Measurements from ENCODE around the gene TMEM45A. TPM values are rescaled to one million over a fixed set of nuclear protein-coding genes. Genes with fewer than 3 reads are reported as not detected.

Gene TMEM45A
- total and polyA plus RNA-seq, 2 donors (not counting 3 experiments of a cell fraction or from before 2014, with no cell fraction given), result 5.6 to 8.6 TPM

DNA sequence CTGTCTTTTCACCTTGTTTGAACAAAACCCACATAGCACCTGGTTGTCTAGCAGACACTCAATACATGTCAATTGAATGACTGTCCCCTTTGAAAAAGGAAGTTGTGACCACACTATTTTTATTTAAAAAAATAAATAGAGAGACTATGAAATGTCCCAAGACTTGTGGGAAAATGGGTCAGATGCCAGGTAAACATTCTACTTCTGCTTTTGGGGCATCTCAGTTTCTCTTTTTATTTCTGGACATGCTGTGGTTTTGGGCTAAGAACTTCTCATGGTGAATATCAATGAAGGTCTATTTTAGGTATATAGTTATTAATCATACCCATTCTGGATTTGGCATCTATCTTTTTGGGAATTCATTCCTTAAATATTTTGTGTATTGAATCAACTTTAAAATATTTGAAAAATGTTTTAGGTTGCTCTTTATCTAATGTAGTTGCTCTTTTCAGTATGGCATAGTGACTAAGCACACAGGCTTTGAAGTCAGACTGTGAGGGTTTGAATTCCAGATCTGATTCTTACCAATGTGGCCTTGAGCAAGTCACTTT, 4.4 kb downstream of the TMEM45A start:
- no peak overlapping the region for H3K27ac ChIP-seq (ENCODE audit: insufficient read depth, low read depth, low read length)

More for the DNA sequence above, 4.4 kb downstream of the TMEM45A start:
- TF ChIP-seq POLR2A (IDR thresholded peaks at IDR 0.05; ENCODE audit: low read depth, low read length) (no peak), GATA2 (IDR thresholded peaks at IDR 0.05; ENCODE audit: insufficient read depth, insufficient read length, low read depth, low read length) (no peak), MYC (IDR thresholded peaks at IDR 0.05; ENCODE audit: low read depth, low read length) (no peak), FOS (IDR thresholded peaks at IDR 0.05; ENCODE audit: borderline replicate concordance, insufficient read depth, low read length) (no peak), JUN (IDR thresholded peaks at IDR 0.05; ENCODE audit: borderline replicate concordance, insufficient read depth, insufficient read length, low read depth) (no peak), CTCF (IDR thresholded peaks at IDR 0.05; ENCODE audit: extremely low read depth in 1 of 2, insufficient read depth in 1 of 2, low read depth in 1 of 2, low read length in 2 of 2) (no peak), POLR2AphosphoS5 (IDR thresholded peaks at IDR 0.05; ENCODE audit: insufficient read depth, low read depth, low read length) (no peak), EZH2 (IDR thresholded peaks at IDR 0.05; ENCODE audit: borderline replicate concordance, low read depth, low read length, severe bottlenecking) (no peak)
- TF ChIP-seq, protein P1, sequence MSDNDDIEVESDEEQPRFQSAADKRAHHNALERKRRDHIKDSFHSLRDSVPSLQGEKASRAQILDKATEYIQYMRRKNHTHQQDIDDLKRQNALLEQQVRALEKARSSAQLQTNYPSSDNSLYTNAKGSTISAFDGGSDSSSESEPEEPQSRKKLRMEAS (IDR thresholded peaks at IDR 0.05; ENCODE audit: insufficient read depth, insufficient read length), result no peak
- DNase-seq (ENCODE audit: low read depth, low spot score) (no peak), FAIRE-seq (no peak)
- intact Hi-C loops (cut with micrococcal nuclease), result loop anchor here (10.0 kb wide), 1 partner anchor 208 kb away; the partner anchor contains the start of gene TFG
- no peak overlapping the region for H3K9ac ChIP-seq (replicated peaks; ENCODE audit: extremely low read depth, insufficient read depth, low read length)
- peaks cover 7% of the 10 kb centered on the region for H3K4me1 ChIP-seq (ENCODE audit: control insufficient read depth, extremely low read depth, insufficient read depth, low read length)
- no peaks in the 10 kb centered on the region for H3K36me3 ChIP-seq (ENCODE audit: control insufficient read depth in 2 of 2, extremely low read depth in 1 of 2, insufficient read depth in 2 of 2, low read length in 2 of 2)
- no peak overlapping the region for H2AFZ ChIP-seq (ENCODE audit: low read depth, low read length)
- no peaks in the 10 kb centered on the region for H3K79me2 ChIP-seq (ENCODE audit: control insufficient read depth, insufficient read depth, low read length)
- dilution Hi-C loops (cut with MboI; ENCODE audit: extremely low pct_ligation_motif_present, low sequenced_read_pairs), result no loop called here
- CTCF ChIA-PET, result interaction anchor here (1.0 kb wide), 1 partner anchor 34 kb away, joined by 3 read pairs; no protein-coding TSS in a partner anchor
- no peak overlapping the region for H3K4me3 ChIP-seq (replicated peaks in 1 of 3; ENCODE audit: insufficient read depth in 1 of 3, low read depth in 1 of 3, low read length in 3 of 3)
- no peak overlapping the region for H3K4me2 ChIP-seq (ENCODE audit: insufficient read depth, low read length)
- H4K20me1 ChIP-seq (replicated peaks; ENCODE audit: control insufficient read depth, extremely low read depth, insufficient read depth, low read length), result no peaks in the 10 kb centered on the region
- no peaks in the 10 kb centered on the region for H3K27me3 ChIP-seq (ENCODE audit: control insufficient read depth in 2 of 2, insufficient read depth in 2 of 2, low read length in 2 of 2)
- no peaks in the 10 kb centered on the region for H3K9me3 ChIP-seq (replicated peaks; ENCODE audit: control insufficient read depth, insufficient read depth, low read length)
- POLR2A ChIA-PET, result no interaction called here
- BruUV-seq (replicated peaks), result no TSS peak
- no peaks in the 10 kb centered on the region for H3K9me1 ChIP-seq (replicated peaks; ENCODE audit: control insufficient read depth, extremely low read depth, insufficient read depth, low read length)
